Measurements from ENCODE around the gene CDK16. TPM values are rescaled to one million over a fixed set of nuclear protein-coding genes. Genes with fewer than 3 reads are reported as not detected.

CDK16 gene
- polyA plus RNA-seq (ENCODE audit: insufficient read length in 4 of 4): 100 to 1,000 TPM; 107 to 122 (median 117) TPM

DNA sequence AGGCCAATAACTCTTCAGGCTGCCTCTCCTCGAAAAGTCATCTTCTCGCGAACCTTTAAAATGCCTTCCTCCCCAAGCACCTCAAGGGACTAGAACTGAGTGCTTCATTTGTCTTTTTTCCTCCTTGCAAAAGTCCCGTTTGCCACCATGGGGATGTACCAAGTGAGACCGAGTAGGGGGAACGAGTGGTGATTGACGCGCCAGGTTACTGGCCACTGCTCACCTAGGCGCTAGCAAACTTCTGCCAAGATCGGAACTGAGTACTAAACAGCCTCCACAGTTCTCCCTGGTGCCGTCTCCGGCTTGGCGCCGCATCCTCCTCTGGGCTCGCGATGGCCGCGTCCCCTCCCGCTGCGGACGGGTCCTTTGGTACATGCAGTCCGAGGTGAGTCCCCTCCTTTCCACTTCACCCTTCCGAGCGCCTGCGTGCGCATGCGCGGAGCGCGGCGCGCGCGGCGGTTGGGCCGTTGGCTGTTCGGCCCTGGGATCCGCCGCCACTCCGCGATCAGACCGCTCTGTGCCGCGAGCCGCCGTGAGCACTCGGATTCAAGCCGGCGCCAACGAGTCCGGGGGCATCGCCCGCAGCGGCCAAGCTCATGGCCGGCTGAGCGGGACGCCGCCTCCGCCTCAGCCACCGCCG lies at the start of gene CDK16:
CDK16 (plus strand) TSS at position 402 of the 640 bp plus-strand sequence. CDS start 4,877 bp downstream, outside the sequence.
- DNase-seq (ENCODE audit: low read depth in 4 of 4, low spot score in 3 of 4): peak; percentile 56 to 82 (median 62)

DNA sequence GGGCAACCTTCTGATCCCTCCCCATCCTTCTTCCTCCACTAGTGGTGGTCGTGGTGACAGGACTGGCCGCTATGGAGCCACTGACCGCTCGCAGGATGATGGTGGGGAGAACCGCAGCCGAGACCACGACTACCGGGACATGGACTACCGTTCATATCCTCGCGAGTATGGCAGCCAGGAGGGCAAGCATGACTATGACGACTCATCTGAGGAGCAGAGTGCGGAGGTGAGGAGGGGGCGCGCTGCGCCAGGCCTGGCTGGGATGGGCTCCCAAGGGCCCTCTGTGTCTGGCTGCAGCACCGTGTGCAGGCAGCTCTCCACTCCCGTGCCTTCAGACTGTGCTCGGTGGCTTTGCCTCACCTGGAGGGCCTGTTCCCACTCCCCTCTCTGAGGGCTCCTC lies 49.2 kb upstream of the CDK16 start:
- no peak for DNase-seq (ENCODE audit: low read depth in 4 of 4, low spot score in 3 of 4)

DNA sequence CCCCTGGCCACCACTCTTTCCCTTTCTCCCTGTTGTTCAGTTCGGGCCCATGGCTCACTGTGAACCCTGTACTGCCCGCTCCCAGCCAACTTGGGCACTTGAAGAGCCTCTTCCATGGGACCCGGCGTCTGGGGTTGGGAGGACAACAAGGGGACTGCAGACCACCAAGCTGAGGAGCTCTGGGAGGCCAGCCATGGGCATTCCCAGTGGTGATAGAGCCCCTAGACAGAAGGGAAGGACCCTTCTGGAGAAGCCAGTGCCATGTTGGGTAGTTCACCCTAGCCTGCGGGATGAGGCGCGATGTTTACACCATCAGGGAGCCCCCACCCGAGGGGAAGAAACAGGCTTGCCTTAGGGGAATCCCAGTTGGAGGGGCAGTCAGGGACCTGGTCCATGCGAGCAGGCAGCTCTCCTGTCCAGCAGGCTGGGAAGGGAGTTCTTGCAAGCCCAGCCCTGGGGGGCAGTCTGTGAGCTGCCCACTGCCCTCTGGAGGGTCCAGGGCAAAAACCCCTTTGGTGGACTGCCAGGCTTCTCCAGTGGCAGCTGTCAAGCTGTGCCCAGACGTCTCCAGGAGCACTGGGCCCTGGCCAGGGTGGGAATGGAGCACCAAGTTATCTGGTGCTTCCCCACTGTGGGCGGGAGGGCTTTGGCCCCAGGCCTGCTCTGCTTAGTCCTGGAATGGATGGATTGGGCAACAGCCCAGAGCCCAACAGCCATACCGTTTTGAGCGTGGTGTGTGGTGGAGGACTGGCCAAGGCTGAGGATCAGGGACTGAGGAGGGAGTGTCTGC lies 48.6 kb upstream of the CDK16 start:
- DNase-seq (ENCODE audit: low read depth in 4 of 4, low spot score in 3 of 4): no peak

DNA sequence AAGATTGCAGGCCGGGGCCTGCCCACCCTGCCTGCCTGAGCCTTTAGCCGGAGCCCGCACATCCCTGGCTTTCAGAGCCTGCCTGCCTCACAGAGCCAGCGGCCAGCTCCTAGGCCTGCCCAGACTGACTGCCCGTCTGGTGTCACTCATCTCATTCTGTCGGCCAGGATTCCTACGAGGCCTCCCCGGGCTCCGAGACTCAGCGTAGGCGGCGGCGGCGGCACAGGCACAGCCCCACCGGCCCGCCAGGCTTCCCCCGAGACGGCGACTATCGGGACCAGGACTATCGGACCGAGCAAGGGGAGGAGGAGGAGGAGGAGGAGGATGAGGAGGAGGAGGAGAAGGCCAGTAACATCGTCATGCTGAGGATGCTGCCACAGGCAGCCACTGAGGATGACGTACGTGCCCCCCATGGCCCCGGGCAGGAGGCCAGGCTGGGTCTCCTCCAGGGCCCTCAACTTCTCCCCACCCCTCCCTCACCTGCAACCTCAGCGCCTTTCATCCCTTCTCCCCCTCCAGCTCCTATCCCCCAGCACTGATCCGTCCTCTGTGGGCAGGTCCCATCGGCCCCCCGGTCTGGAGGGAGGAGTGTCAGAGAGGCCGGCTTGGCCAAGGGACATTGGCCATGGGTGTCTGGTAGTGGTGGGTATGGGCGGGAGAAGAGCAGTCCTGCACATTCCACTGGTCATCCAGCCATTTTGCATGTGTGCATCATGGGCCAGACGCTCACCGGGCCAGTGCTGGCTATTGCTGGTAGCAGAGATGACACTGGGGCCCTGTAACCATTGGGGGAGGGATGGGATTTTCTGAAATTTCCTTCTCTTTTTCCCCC lies 47.4 kb upstream of the CDK16 start:
- no peak for DNase-seq (ENCODE audit: low read depth in 4 of 4, low spot score in 3 of 4)

DNA sequence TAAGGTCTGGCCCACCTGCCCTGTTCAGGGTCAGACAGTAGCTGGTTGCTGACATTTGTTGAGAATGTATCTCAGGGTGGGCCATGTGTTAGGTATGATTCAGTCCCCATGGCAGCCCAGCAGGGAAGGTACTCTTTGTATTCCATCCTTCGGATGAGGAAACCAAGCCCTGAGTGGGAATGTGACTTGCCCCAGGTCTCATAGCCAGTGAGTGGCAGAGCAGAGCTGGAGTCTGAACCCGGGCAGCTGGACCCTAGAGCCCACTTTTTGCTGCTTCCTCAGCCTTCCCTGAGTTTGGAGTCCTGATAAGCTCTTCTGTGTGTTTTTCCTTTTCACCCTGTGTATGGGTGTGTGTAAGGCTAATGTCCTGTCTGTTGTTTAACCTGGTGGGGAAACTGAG lies 46.5 kb upstream of the CDK16 start:
- DNase-seq (ENCODE audit: low read depth in 4 of 4, low spot score in 3 of 4): no peak

DNA sequence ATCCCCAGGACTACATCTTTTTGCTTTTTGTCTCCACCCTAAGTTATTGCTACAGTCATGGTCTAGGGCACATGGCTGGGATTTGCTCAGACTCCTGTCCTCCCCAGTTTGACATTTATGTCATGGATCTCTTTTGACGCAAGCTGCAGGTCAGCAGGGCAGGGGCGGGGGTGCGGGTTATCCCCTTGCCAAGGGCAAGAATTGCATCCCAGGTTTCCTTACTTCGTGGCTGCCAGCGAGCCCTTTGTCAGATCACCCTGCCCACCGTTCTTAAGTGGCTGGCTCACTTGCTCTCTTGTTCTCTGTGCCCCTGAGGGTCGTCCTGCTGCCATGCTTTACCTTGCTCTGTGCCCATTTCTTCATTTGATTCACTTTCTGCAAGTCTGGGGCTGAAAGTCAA lies 45.9 kb upstream of the CDK16 start:
- DNase-seq (ENCODE audit: low read depth in 4 of 4, low spot score in 3 of 4): no peak

DNA sequence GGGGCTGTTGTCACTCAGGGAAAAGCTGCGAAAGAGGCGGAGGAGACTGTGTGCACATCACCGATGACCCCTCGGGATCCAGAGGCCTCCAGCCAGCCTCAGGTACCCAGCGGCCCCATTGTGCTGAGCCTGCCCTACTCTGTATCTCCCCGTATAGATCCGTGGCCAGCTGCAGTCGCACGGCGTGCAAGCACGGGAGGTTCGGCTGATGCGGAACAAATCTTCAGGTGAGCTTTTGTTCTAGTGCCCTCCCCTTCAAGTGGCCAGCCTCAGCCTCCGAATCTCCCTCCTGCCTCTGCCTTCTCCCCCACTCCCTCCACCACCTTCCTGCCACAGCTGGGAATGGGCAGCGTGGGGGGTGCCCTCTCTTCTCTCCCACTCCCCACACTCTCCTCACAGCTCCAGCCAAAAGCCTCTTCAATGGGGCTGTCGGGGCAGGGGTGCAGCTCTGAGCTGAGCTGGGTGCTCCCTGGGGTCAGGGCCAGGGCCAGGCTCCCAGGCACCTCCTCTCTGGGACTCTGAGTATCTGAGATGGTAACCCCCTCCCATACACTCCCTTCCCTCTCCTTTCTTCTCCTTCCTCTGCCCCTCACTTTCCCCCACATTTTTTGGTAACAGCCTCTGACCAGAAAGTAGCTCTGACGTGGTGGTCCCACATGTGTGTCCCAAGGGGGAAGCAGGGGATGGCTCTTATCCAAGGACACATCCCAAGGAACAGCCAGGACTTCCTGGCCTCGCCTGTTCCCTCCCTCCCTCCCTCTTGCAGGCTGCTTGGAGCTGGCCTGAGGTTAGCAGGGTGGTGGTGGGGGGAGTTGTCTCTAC lies 45.3 kb upstream of the CDK16 start:
- DNase-seq (ENCODE audit: low read depth in 4 of 4, low spot score in 3 of 4): no peak

DNA sequence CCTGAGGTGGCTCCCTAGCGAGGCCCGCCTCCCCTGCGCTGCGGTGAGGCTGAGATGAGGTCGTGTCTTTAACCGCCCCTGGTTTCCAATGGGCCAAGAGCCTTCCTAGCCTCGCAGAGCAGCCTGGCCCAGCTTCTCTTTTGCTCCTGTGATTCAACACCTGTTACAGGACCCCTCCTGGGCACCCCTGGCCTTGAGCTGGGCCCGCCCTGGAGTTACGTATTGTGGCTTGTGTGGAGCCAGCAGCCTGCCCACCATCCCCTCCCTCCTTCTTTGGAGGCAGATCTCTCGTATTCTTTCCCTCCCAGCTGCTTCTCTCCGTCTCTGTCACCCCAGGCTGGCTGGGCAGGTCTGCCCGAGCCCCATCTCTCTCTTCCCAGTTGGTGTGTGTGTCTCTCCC lies 44.1 kb upstream of the CDK16 start:
- DNase-seq (ENCODE audit: low read depth in 4 of 4, low spot score in 3 of 4): no peak

DNA sequence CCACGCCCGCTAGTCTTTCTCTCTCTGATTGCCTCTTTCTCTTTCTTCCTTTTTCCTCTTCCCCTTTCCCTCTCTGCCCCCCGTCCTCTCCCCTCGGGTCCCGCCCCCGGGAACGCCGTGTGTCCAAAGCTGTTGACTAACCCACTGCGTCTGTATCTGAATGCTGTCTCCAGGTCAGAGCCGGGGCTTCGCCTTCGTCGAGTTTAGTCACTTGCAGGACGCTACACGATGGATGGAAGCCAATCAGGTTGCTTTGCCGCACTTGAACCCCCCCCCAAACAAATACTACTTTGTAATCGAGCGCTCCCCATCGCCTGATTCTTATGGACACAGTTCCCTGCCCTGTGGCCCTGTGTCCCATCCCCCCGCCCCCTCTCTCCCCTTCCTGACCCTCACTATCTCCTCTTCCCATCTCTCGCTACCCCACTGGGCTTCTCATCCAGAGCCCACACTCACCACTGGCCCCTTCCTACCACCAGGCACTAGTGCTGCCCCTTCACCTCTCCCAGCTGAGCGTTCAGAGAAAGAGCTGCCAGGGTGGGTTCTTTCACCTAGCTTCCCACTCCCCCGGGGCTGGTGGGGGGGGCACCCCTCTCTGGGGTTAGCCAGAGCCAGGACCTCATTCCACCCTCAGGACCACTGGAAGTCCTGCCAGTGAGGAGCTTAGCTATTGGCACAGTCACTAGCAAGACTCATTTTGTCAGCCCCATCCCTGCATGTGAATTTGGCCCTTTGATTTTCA lies 43.5 kb upstream of the CDK16 start:
- no peak for DNase-seq (ENCODE audit: low read depth in 4 of 4, low spot score in 3 of 4)

DNA sequence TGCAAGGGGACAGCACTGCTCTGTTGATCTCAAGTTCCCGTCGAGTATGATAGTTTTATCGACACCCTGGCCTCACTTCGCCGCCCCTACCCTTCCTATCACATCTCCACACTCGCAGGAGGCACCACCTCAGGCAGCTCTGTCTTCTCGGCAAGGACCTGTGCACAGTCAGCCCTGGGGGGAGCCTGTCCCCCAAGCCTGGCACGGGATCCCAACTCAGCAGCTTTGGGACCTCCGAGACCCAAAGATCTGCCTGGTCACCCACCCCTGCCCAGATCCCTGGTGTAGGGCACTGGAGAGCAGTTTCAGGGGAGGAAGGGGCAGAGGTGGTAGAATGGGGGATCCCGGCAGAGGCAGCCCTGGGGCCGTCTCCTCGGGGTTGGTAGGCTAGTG lies 42.9 kb upstream of the CDK16 start:
- DNase-seq (ENCODE audit: low read depth in 4 of 4, low spot score in 3 of 4): no peak

DNA sequence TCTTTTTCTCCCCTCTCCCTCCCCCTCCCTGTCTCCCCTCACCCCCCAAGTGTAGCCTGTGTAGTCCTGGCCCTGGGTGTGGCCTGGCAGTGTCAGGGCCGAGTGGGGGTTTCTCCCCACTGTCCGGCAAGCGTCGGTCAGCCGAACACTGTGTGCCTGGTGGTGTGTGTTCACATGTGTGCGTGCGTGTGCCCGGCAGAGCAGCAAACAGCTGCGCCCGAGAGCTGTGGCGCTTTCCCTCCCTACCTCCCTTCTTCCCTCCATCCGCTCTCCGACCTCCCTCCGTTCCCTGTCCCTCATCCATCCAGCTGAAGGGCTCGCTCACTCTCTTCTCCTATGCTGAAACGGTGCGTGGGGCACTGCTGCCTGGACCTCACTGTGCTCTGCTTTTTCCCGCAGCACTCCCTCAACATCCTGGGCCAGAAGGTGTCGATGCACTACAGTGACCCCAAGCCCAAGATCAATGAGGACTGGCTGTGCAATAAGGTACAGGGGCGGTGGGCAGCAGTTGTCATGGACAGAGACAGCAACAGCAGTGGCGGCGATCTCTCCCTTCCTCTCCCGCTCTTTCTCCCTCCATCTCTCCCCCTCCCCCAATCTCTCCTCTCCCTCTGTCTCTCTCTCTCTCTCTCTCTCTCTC lies 42.3 kb upstream of the CDK16 start:
- DNase-seq (ENCODE audit: low read depth in 4 of 4, low spot score in 3 of 4): no peak

DNA sequence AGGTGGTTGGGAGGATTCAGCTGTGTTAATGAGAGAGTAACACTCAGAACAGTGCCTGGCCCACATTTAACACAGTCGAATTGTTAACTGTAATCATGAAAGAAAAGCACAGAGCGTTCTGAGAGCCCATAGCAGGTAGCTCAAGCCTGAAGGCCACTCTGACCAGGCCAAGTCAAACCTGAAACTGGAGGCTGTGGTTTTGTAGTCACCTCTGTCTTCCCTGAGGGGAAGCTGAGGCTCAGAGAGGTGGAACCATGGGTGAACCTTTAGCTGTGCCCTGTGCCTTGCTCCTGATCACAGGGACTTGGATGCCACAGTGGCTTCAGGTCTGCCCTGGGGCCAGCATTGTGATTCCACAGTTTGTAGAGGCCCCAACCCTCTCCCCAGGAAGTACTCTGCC lies 41.4 kb upstream of the CDK16 start:
- DNase-seq (ENCODE audit: low read depth in 4 of 4, low spot score in 3 of 4): no peak

DNA sequence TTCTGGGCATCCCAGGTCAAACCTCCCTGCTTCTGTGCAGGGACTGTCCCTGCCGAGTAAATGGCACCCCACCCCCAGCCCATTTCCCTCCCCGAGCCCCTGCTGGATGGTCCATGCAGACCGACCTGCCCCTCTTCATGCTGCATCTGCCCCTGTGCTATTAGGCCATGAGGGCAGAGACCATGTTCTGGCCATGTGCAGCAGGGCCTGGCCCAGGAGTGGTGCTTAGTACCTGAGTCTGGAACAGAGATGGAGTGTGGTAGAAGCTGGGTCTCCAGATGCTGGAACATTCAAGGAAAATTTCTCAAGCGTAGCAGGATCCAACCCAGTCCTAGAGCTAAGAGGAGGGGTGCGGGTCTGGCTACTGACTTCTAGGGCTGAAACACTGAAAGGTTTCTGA lies 40.1 kb upstream of the CDK16 start:
- DNase-seq (ENCODE audit: low read depth in 4 of 4, low spot score in 3 of 4): no peak

DNA sequence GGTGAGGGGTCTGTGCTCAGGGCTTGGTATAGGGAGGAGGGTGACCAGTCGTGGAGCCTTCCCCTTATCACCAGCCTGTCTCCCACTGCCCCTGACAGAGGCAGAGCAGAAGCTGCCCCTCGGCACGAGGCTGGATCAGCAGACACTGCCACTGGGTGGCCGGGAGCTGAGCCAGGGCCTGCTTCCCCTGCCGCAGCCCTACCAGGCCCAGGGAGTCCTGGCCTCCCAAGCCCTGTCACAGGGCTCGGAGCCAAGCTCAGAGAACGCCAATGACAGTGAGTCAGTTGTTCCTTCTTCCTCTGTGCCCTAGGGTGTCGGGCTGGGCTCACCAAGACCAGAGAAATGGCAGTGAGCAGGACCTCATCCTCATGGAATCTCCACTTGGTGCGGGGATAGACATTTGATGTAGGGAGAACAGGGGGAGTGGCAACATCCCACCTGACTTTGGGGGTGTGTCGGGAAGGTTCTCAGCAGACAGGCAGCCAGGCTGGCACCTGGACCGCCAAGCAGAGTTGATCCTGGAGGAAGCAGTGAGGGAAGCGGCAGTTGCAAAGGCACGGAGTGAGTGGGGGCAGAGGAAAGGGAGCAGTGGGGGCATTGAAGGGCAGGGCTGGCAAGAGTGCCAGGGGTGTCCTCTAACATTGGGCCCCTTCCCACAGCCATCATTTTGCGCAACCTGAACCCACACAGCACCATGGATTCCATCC lies 39.1 kb upstream of the CDK16 start:
- DNase-seq (ENCODE audit: low read depth in 4 of 4, low spot score in 3 of 4): no peak

DNA sequence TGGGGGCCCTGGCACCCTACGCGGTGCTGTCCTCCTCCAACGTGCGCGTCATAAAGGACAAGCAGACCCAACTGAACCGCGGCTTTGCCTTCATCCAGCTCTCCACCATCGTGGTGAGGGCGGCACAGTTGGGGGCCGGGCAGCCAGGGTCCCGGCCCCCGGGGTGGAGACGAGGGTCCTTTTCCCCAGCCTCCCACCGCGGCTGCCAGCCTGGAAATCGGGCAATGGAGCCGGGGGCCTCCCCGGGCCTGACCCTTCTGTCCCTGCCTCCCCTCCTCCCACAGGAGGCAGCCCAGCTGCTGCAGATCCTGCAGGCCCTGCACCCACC lies 38.6 kb upstream of the CDK16 start:
- no peak for DNase-seq (ENCODE audit: low read depth in 4 of 4, low spot score in 3 of 4)

DNA sequence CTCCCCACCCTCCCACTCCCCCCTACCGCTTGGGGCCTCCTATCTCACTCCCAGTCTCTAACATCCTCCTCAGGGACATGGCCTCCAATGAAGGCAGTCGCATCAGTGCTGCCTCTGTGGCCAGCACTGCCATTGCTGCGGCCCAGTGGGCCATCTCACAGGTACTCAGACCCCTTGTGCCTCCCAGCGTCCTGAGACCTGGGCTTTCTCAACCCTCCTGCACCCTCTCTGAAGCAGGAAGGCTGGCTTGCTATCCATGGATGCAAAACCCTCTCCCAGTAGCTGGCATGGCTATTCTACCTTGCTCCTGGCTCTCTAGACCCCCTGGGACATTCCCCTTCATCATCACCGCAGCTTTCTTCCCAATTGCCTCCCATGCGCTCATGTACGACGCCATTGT lies 38.1 kb upstream of the CDK16 start:
- no peak for DNase-seq (ENCODE audit: low read depth in 4 of 4, low spot score in 3 of 4)

DNA sequence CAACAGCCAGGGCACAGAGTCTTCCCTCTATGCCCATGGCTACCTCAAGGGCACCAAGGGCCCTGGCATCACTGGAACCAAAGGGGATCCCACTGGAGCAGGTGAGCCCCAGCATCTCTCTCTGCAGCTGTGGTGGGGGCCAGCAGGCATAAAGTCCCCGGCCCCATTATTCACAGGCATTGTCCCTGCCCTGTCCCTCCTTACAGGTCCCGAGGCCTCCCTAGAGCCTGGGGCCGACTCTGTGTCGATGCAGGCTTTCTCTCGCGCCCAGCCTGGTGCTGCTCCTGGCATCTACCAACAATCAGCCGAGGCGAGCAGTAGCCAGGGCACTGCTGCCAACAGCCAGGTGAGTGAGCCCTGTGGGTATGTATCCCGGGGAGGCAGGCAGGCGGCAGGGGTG lies 37.2 kb upstream of the CDK16 start:
- DNase-seq (ENCODE audit: low read depth in 4 of 4, low spot score in 3 of 4): no peak

DNA sequence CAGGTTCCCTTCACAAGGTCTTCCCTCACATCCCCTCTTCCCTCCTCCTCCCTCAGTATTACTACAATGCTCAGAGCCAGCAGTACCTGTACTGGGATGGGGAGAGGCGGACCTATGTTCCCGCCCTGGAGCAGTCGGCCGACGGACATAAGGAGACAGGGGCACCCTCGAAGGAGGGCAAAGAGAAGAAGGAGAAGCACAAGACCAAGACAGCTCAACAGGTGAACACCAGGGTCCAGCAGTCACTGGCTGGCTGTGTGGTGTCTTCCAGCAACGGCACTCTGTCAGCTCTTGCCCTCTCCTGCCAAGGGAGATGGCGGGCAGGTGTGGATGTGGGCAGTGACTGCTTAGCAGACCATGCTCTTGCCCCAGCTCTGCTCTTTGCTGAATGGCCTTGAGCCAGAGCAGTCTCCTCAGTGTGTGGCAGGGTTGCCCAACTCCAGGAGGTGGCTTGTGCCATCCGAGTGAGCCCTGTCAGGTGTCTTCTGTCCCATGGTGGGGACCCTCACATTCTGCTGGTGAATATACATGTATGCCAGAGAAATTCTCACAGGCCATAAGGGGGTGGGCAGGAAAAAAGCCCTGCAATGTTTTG lies 36.3 kb upstream of the CDK16 start:
- no peak for DNase-seq (ENCODE audit: low read depth in 4 of 4, low spot score in 3 of 4)

DNA sequence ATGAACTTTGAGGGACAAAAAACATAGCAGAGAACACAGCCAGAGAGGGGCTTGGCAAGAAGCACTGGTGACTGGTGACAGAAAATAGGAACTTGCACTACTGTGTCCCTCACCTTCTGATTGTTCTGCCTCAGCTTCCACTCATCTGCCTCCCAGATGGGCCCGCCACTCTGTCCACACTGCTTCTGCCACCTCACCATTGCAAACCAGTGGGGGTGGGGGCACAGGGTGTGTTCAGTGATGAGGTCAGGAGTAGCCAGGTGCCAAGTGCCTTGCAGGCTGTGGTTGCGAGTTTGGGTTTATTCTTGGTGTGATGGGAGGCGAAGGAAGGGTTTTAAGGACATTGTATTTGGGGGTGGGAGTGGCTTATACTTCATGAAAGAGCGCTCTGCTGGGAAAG lies 34.0 kb upstream of the CDK16 start:
- DNase-seq (ENCODE audit: low read depth in 4 of 4, low spot score in 3 of 4): no peak

Measured in right renal pelvis (tissue), 4 donors.